IMR-90 (cell line): Measurements from ENCODE around the gene PPP3CA.

ENCODE experiments used
- BHLHE40 ChIP-seq: fragments of 150-350 bp; IDR thresholded peaks from 2 replicates; pipeline ENCODE4 v1.6.1; 2016; ENCODE audit warnings: mild to moderate bottlenecking, low read depth, low read length
- CEBPB ChIP-seq: IDR thresholded peaks from 2 replicates; pipeline ENCODE4 v1.6.1; 2012; ENCODE audit warnings: low read depth, low read length, improper control_type of control experiment
- MAFK ChIP-seq: IDR thresholded peaks from 2 replicates; pipeline ENCODE4 v1.6.1; 2012; ENCODE audit warnings: low read depth, low read length, improper control_type of control experiment
- MAZ ChIP-seq: IDR thresholded peaks from 2 replicates; pipeline ENCODE4 v1.6.1; 2012; ENCODE audit warnings: low read depth, mild to moderate bottlenecking, low read length, improper control_type of control experiment, moderate library complexity, borderline replicate concordance
- MXI1 ChIP-seq: IDR thresholded peaks from 2 replicates; pipeline ENCODE4 v1.6.1; 2012; ENCODE audit warnings: low read depth, mild to moderate bottlenecking, low read length, moderate library complexity, borderline replicate concordance
- NFE2L2 ChIP-seq: fragments of 150-350 bp; IDR thresholded peaks from 2 replicates; pipeline ENCODE4 v1.6.1; 2016; ENCODE audit warnings: low read depth, mild to moderate bottlenecking, low read length
- POLR2A ChIP-seq: IDR thresholded peaks from 2 replicates; pipeline ENCODE4 v1.6.1; 2012; ENCODE audit warnings: mild to moderate bottlenecking, low read depth, low read length
- RAD21 ChIP-seq: IDR thresholded peaks from 2 replicates; pipeline ENCODE4 v1.6.1; 2012; ENCODE audit warnings: low read length, improper control_type of control experiment
- RFX5 ChIP-seq: IDR thresholded peaks from 2 replicates; pipeline ENCODE4 v1.8.0; 2012; ENCODE audit warnings: low read depth, mild to moderate bottlenecking, low read length, moderate library complexity
- SMC3 ChIP-seq: fragments of 150-350 bp; IDR thresholded peaks from 2 replicates; pipeline ENCODE4 v1.6.1; 2016; ENCODE audit warnings: low read depth, mild to moderate bottlenecking, antibody characterized with exemption, low read length, moderate library complexity
- USF2 ChIP-seq: fragments of 150-350 bp; IDR thresholded peaks from 2 replicates; pipeline ENCODE4 v1.6.1; 2017; ENCODE audit warnings: mild to moderate bottlenecking, antibody characterized with exemption, low read length, low read depth
- TF ChIP-seq, protein P1 (sequence below): conservative IDR thresholded peaks from 2 replicates; pipeline ENCODE4 v1.5.1; 2012; ENCODE audit warnings: mild to moderate bottlenecking, low read depth, low read length, improper control_type of control experiment

- TF ChIP-seq, protein P1, sequence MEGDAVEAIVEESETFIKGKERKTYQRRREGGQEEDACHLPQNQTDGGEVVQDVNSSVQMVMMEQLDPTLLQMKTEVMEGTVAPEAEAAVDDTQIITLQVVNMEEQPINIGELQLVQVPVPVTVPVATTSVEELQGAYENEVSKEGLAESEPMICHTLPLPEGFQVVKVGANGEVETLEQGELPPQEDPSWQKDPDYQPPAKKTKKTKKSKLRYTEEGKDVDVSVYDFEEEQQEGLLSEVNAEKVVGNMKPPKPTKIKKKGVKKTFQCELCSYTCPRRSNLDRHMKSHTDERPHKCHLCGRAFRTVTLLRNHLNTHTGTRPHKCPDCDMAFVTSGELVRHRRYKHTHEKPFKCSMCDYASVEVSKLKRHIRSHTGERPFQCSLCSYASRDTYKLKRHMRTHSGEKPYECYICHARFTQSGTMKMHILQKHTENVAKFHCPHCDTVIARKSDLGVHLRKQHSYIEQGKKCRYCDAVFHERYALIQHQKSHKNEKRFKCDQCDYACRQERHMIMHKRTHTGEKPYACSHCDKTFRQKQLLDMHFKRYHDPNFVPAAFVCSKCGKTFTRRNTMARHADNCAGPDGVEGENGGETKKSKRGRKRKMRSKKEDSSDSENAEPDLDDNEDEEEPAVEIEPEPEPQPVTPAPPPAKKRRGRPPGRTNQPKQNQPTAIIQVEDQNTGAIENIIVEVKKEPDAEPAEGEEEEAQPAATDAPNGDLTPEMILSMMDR: no peak
- TF ChIP-seq POLR2A: no peak
- no peak for TF ChIP-seq SMC3
- no peak for TF ChIP-seq CEBPB
- no peak for TF ChIP-seq MAFK
- no peak for TF ChIP-seq RAD21
- no peak for TF ChIP-seq RFX5
- no peak for TF ChIP-seq BHLHE40
- no peak for TF ChIP-seq USF2
- TF ChIP-seq MXI1: no peak
- TF ChIP-seq NFE2L2: no peak
- no peak for TF ChIP-seq MAZ
Measured at GRCh38 chr4:101008503-101008902, 338.8 kb downstream of the PPP3CA start.
